NK-92 treated with Interleukin-12 subunit alpha and Interleukin-12 subunit beta, amount 100 ng/mL, for 24 hours (cell line): Measurements from ENCODE around the gene APAF1.

Experiments
- DNase-seq: peaks from one replicate; lab custom pipeline; 2025; lab: John Stamatoyannopoulos, UW

APAF1 gene

DNA sequence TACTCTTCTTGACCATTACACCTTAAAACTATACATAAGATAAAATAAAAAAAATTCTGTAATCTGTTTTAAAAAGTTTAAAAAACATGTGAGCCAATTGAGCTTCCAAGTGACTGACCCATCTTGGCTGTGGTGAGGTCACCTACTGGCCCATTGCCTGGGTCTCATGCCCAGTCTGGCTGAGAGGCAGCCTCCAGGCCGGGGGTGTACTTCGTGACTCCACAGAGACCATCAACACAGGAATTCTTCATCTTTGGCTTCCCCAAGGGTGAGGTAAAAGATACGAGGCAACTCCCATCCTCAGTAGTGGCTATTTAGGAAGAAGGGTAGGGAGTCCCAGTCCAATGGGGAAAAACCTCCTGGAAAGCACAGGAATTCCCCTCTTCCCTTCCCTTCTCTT is 113.2 kb downstream of the APAF1 start:
- DNase-seq = no peak

DNA sequence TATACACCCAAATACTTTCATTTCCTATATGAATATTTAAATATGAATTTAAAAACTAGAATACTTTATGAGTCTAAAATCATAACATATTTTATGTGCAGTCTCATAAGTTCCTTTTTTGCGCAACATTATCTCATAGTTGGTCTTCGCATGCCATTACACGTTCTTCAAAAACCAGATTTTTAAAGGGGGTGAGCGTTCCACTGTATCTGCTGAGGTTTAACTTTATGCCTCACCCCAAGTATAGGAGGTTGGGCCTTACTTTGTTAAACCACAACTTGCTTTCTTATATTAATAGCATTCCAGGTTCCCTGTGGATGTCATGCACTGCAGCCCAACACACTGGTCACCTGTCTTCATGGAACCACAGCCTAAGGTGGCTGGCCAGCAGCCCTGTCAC is 118.6 kb downstream of the APAF1 start:
- DNase-seq = no peak

DNA sequence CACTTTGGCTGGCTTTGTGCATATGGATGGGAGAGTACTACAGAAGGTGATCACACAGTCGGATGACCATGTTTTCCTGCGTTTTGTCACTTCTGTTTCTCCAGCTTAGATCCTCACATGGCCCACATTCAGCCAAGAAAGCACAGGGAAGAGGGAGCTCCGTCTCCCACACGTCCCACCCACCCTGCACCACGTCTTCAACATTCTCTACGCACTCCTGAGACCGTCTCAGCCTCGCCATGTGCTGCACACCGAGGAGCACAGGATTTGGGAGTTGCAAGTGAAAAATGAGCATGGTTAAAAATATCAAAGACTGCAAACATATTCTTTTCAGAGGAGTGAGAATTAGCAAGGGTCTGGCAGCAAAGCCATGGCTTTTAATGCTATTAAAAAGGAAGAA is 122.2 kb downstream of the APAF1 start:
- no peak for DNase-seq

DNA sequence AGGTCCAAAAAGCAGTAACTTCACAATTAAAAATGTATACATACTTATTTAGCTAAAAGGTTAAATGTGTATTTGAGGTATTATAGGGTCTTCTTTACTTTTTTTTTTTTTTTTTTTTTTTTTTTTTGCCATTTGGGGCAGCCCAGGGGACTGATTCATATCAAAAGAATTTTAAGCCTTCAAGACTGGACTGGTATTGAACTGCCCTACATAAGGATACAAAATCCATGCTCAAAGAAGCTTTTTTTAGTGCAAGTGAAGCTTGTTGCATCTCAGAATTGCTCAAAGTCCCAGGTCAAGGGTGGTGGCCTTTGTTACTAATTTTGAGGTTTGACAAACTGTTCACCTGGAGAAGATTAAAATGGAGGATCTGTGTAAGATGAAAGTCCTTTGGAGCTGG is 124.0 kb downstream of the APAF1 start:
- DNase-seq = no peak

DNA sequence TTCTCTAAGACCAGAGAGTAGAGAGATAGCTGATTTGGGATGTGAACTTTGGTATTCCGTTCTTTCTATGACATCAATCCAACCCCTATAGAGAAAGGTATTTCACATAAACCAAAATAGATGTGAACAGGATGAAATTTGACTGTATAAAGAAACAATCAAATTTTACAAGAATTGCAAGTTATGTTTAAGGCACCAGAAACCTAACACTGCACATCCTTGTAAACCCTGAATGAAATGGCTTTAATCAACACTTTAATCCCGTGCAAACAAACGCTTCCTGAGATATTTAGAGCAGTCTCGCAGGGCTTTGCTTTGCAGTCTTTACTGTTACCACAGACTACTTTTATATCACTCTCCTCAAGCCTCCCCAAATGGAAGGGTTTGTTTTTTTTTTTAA is 125.1 kb downstream of the APAF1 start:
- no peak for DNase-seq

DNA sequence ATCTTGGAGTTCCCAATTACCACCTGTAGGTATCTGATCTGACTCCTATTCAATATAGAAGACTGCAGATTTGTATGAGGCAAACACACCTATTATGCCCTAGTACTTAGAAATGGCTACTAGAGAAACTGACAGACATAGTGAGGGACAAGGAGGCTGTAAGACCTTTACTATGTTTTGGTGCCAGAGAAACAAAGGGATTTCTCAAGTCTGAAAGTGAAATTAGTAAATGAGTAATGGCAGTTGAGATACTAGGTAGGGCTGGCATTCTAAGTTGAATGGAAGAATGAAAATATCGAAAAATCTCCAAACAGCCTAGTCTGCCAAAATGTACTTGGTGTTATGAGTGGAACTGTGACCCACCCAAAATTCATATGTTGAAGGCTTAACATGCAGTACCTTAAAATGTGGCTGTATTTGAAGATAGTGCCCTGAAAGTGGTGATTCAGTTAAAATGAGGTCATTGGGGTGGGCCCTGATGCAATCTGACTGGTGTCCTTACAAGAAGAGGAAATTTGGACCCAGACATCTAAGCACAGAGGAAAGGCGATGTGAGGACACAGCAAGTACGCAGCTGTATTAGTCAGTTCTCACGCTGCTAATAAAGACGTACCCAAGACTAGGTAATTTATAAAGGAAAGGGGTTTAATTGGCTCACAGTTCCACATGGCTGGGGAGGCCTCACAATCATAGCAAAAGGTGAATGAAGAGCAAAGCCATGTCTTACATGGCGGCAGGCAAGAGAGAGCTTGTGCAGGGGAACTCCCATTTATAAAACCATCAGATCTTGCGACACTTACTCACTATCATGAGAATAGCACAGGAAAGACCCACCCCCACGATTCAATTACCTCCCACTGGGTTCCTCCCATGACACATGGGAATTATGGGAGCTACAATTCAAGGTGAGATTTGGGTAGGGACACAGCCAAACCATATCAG is 127.0 kb downstream of the APAF1 start:
- no peak for DNase-seq

DNA sequence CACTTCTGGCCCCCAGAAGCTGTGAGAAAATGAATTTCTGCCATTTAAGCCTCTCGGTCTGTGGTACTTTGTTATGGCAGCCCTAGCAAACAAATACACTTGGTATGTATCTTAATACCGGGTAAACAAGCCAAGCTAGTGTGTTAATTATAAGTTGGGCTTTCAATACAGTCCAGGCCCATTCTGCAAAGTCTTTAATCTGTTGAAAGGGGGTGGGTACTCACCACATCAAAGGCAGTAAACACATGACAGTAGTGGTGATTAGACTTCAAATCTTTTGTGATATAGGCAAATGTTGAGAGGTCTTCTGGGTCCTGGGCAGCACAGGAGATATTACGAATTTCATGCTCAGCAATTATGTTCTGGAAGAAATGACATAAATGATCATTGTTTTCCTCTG is 127.7 kb downstream of the APAF1 start:
- DNase-seq = no peak

DNA sequence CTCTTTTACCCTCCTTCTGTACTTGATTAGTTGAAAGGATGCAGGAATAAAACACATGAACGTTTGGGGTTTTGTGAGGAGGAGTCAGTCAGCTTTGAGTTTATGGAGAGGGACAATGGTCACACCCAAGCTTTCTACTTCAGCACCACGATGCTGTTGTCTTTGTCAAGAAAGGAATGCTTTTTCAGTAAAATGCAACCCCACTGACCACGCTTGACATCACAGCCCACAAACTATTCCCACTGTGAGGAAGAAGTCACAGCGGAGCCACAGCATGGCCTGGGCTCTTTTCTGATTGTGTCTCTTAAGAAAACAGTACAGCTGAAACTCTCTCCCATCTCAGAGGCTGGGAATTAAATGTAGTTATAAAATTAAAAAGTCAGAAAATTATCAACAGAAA is 135.2 kb downstream of the APAF1 start:
- DNase-seq = no peak

DNA sequence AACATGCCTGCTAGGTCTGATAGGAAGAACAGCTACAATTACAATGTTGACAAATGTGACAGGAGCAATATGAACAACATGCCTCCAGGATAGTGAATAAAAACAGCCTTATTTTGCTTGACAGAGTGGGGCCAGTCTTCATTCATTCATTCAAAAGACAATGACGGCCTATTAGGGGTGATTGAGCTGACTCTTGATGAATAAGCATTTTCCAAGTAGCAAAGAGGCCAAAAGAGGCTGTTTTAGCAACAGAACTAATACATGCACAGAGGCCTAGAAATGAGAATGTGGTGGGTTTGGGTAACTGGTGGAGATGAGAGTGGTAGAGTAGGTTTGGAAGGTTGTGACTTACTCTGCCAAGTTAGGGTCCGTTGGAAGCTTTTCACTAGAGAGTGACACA is 138.3 kb downstream of the APAF1 start:
- DNase-seq = no peak
